Caco-2 (cell line): ENCODE results near the gene ABCC9. TPM values are rescaled to one million over a fixed set of nuclear protein-coding genes. Genes with fewer than 3 reads are reported as not detected.

Experiments used
- BruUV-seq: library from RNA; stranded (reverse); fragments of 400-500 nt; replicated peaks from 2 replicates; lab custom pipeline; 2021; lab: Mats Ljungman, UMichigan
- CTCF ChIA-PET: fragments of 300-600 bp; sonication (Branson Sonifier 250); formaldehyde crosslinking; loops from one replicate; lab custom pipeline; 2022; ENCODE audit warnings: antibody characterized with exemption; lab: Charles Lee
- POLR2A ChIA-PET: fragments of 300-600 bp; sonication (Branson Sonifier 250); formaldehyde crosslinking; loops from one replicate; lab custom pipeline; 2022; ENCODE audit warnings: antibody characterized with exemption; lab: Charles Lee
- DNase-seq, 2 experiments: peaks; one replicate each; pipeline versions ENCODE4 v3.0.0 to v3.0.0-alpha.2; 2020 to 2022
- H3K27me3 ChIP-seq: replicated peaks from 2 replicates; pipeline ENCODE4 v1.6.0; 2011; ENCODE audit warnings: low read length; ENCODE audit not compliant: control insufficient read depth, insufficient read depth
- H3K36me3 ChIP-seq: 2 replicates; pipeline ENCODE4 v1.5.1; 2011; ENCODE audit warnings: low read length; ENCODE audit not compliant: control insufficient read depth, insufficient read depth
- H3K4me1 ChIP-seq: fragments of 250-450 bp; sonication (Bioruptor Pico); 2 replicates; pipeline ENCODE4 v1.5.1; 2020; ENCODE audit warnings: mild to moderate bottlenecking
- H3K4me3 ChIP-seq: 2 replicates; pipeline ENCODE4 v1.5.1; 2011; ENCODE audit warnings: low read depth, mild to moderate bottlenecking, control low read depth, low read length
- H3K9me3 ChIP-seq: fragments of 250-450 bp; sonication (Bioruptor Pico); 2 replicates; pipeline ENCODE4 v1.5.1; 2020; ENCODE audit warnings: mild to moderate bottlenecking, moderate library complexity
- H3K27ac Mint-ChIP-seq: one replicate; pipeline ENCODE4 v1.8.0; 2022; ENCODE audit warnings: mixed read lengths; ENCODE audit not compliant: unreplicated experiment
- H3K27me3 Mint-ChIP-seq: one replicate; pipeline ENCODE4 v1.8.0; 2022; ENCODE audit warnings: mixed read lengths; ENCODE audit not compliant: insufficient read depth, unreplicated experiment
- H3K36me3 Mint-ChIP-seq: one replicate; pipeline ENCODE4 v1.8.0; 2022; ENCODE audit warnings: mild to moderate bottlenecking, mixed read lengths; ENCODE audit not compliant: insufficient read depth, unreplicated experiment
- H3K4me1 Mint-ChIP-seq: one replicate; pipeline ENCODE4 v1.8.0; 2022; ENCODE audit warnings: low read depth, mixed read lengths; ENCODE audit not compliant: unreplicated experiment
- H3K4me3 Mint-ChIP-seq: one replicate; pipeline ENCODE4 v1.8.0; 2022; ENCODE audit warnings: mild to moderate bottlenecking, moderate library complexity, mixed read lengths; ENCODE audit not compliant: unreplicated experiment
- H3K9me3 Mint-ChIP-seq: one replicate; pipeline ENCODE4 v1.8.0; 2022; ENCODE audit warnings: mixed read lengths; ENCODE audit not compliant: unreplicated experiment
- CTCF ChIP-seq, 2 experiments: fragments of 200-600 bp in 1 of 2; IDR thresholded peaks; 1 replicate in 1 of 2; 2 replicates in 1 of 2; pipeline versions ENCODE4 v1.5.1 to v1.8.0; 2011 to 2022; ENCODE audit warnings: antibody characterized with exemption in 1 of 2, control low read depth in 1 of 2, inconsistent platforms in 1 of 2, low read depth in 1 of 2, low read length in 1 of 2, mild to moderate bottlenecking in 1 of 2, moderate library complexity in 1 of 2; ENCODE audit not compliant: insufficient read depth in 1 of 2, severe bottlenecking in 1 of 2, unreplicated experiment in 1 of 2
- intact Hi-C: fragments of 100-400 bp; cut with micrococcal nuclease; formaldehyde crosslinking; loops from one replicate; pipeline ENCODE4 v1.10.0; 2022; ENCODE audit not compliant: unreplicated experiment
- total RNA-seq: library from RNA; stranded (reverse); gene quantifications from 2 replicates; pipeline ENCODE4 v1.2.3, GENCODE V29; 2022

Gene ABCC9
- total RNA-seq, 1 experiment from 2014 or later = 130 TPM

GRCh38 chr12:21828136-21828775, 113.0 kb downstream of the ABCC9 start:
- H3K4me1 Mint-ChIP-seq = peaks cover 43% of the 10 kb centered on the region
- no peak for TF ChIP-seq CTCF (IDR thresholded peaks at IDR 0.05; ENCODE audit: insufficient read depth in 1 of 2, low read depth in 1 of 2, low read length in 1 of 2, severe bottlenecking in 1 of 2, unreplicated experiment in 1 of 2)
- Histone ChIP-seq H3K4me1 (peaks cover 32% of the 10 kb centered on the region), H3K4me3 (no peak overlapping the region), H3K27me3 (no peaks in the 10 kb centered on the region), H3K36me3 (no peaks in the 10 kb centered on the region), H3K9me3 (no peaks in the 10 kb centered on the region)
- H3K36me3 Mint-ChIP-seq = peaks cover 86% of the 10 kb centered on the region
- ChIA-PET CTCF (no interaction called here), POLR2A (no interaction called here)
- peaks cover 38% of the 10 kb centered on the region for H3K9me3 Mint-ChIP-seq
- no TSS peak for BruUV-seq
- H3K4me3 Mint-ChIP-seq = no peak overlapping the region
- no peaks in the 10 kb centered on the region for H3K27me3 Mint-ChIP-seq
- intact Hi-C loops = no loop called here
- H3K27ac Mint-ChIP-seq = no peak overlapping the region
- DNase-seq = no peak

DNA sequence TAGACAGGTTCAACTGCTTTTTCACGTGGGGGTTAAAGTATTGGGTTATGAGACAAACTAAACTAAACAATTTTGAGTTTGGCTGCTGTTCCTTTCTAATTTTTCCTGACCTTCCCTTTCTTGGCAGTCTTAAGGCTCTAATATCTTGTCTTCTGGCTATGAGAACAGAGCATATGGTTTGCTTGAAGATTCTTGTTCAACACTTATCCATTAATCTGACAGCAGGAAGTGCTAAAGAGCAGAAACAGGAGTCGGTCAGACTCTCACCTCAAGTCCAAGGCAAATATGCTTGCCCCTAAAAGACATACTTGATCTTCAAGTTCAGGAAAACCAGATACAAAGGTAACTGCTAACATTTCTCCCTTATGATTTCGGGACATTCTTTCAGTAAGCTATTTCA, 114.1 kb downstream of the ABCC9 start:
- Histone ChIP-seq H3K27me3 (no peaks in the 10 kb centered on the region), H3K9me3 (no peaks in the 10 kb centered on the region), H3K36me3 (no peaks in the 10 kb centered on the region), H3K4me1 (peaks cover 42% of the 10 kb centered on the region), H3K4me3 (no peak overlapping the region)
- DNase-seq = no peak
- Mint-ChIP-seq H3K27ac (no peak overlapping the region), H3K9me3 (peaks cover 34% of the 10 kb centered on the region), H3K4me3 (no peak overlapping the region), H3K4me1 (peaks cover 49% of the 10 kb centered on the region), H3K27me3 (no peaks in the 10 kb centered on the region), H3K36me3 (peaks cover 82% of the 10 kb centered on the region)
- intact Hi-C loops = no loop called here
- TF ChIP-seq CTCF (IDR thresholded peaks at IDR 0.05; ENCODE audit: insufficient read depth in 1 of 2, low read depth in 1 of 2, low read length in 1 of 2, severe bottlenecking in 1 of 2, unreplicated experiment in 1 of 2) = no peak
- BruUV-seq = no TSS peak
- CTCF ChIA-PET = no interaction called here
- POLR2A ChIA-PET = no interaction called here

DNA sequence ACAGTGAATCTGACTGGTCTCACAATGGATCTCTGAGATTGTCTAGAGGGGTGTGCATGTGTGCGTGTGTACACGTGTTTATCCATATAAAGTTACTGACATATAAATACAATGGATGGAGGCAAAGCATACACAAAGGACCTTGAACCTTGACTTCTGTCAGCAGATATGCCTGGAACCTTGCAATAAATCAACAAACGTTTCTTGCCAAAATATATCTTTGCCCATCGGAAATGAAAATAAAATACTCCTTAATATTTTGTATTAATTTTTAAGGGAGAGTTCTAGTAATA, 114.7 kb downstream of the ABCC9 start:
- intact Hi-C loops = no loop called here
- no peaks in the 10 kb centered on the region for H3K27me3 Mint-ChIP-seq
- CTCF ChIA-PET = no interaction called here

More for the DNA sequence above, 114.7 kb downstream of the ABCC9 start:
- Histone ChIP-seq H3K27me3 (no peaks in the 10 kb centered on the region), H3K9me3 (no peaks in the 10 kb centered on the region), H3K4me3 (no peak overlapping the region), H3K4me1 (peaks cover 42% of the 10 kb centered on the region), H3K36me3 (no peaks in the 10 kb centered on the region)
- TF ChIP-seq CTCF (IDR thresholded peaks at IDR 0.05; ENCODE audit: insufficient read depth in 1 of 2, low read depth in 1 of 2, low read length in 1 of 2, severe bottlenecking in 1 of 2, unreplicated experiment in 1 of 2) = no peak
- no peak for DNase-seq
- no peak overlapping the region for H3K27ac Mint-ChIP-seq
- BruUV-seq = no TSS peak
- no peak overlapping the region for H3K4me3 Mint-ChIP-seq
- H3K4me1 Mint-ChIP-seq = peaks cover 46% of the 10 kb centered on the region
- peaks cover 77% of the 10 kb centered on the region for H3K36me3 Mint-ChIP-seq
- POLR2A ChIA-PET = no interaction called here
- peaks cover 32% of the 10 kb centered on the region for H3K9me3 Mint-ChIP-seq
